ENCODE results near the gene RFX8. TPM values are rescaled to one million over a fixed set of nuclear protein-coding genes. Genes with fewer than 3 reads are reported as not detected.

Gene RFX8
- total and polyA plus RNA-seq, 2 of the 8 experiments (the other 6 are each of a cell fraction or from before 2014, with no cell fraction given) = 0.60 to 0.97 TPM

DNA sequence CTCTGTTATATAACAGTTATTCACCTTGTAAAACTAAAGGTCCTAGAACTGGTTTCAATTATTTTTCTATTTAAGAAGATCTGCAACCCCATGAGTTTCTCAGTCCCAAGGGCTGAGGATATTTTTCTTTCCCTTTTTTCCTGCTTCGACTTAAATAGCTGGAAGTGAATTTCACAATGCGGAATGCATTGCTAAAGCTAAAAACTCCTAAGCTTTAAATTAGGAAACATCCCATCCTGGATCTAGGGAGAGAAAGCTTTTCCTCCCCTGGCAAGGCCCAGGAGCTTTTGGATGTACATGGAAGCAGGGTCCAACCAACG is 1.4 kb downstream of the RFX8 start (continued):
- TF ChIP-seq, protein P1, sequence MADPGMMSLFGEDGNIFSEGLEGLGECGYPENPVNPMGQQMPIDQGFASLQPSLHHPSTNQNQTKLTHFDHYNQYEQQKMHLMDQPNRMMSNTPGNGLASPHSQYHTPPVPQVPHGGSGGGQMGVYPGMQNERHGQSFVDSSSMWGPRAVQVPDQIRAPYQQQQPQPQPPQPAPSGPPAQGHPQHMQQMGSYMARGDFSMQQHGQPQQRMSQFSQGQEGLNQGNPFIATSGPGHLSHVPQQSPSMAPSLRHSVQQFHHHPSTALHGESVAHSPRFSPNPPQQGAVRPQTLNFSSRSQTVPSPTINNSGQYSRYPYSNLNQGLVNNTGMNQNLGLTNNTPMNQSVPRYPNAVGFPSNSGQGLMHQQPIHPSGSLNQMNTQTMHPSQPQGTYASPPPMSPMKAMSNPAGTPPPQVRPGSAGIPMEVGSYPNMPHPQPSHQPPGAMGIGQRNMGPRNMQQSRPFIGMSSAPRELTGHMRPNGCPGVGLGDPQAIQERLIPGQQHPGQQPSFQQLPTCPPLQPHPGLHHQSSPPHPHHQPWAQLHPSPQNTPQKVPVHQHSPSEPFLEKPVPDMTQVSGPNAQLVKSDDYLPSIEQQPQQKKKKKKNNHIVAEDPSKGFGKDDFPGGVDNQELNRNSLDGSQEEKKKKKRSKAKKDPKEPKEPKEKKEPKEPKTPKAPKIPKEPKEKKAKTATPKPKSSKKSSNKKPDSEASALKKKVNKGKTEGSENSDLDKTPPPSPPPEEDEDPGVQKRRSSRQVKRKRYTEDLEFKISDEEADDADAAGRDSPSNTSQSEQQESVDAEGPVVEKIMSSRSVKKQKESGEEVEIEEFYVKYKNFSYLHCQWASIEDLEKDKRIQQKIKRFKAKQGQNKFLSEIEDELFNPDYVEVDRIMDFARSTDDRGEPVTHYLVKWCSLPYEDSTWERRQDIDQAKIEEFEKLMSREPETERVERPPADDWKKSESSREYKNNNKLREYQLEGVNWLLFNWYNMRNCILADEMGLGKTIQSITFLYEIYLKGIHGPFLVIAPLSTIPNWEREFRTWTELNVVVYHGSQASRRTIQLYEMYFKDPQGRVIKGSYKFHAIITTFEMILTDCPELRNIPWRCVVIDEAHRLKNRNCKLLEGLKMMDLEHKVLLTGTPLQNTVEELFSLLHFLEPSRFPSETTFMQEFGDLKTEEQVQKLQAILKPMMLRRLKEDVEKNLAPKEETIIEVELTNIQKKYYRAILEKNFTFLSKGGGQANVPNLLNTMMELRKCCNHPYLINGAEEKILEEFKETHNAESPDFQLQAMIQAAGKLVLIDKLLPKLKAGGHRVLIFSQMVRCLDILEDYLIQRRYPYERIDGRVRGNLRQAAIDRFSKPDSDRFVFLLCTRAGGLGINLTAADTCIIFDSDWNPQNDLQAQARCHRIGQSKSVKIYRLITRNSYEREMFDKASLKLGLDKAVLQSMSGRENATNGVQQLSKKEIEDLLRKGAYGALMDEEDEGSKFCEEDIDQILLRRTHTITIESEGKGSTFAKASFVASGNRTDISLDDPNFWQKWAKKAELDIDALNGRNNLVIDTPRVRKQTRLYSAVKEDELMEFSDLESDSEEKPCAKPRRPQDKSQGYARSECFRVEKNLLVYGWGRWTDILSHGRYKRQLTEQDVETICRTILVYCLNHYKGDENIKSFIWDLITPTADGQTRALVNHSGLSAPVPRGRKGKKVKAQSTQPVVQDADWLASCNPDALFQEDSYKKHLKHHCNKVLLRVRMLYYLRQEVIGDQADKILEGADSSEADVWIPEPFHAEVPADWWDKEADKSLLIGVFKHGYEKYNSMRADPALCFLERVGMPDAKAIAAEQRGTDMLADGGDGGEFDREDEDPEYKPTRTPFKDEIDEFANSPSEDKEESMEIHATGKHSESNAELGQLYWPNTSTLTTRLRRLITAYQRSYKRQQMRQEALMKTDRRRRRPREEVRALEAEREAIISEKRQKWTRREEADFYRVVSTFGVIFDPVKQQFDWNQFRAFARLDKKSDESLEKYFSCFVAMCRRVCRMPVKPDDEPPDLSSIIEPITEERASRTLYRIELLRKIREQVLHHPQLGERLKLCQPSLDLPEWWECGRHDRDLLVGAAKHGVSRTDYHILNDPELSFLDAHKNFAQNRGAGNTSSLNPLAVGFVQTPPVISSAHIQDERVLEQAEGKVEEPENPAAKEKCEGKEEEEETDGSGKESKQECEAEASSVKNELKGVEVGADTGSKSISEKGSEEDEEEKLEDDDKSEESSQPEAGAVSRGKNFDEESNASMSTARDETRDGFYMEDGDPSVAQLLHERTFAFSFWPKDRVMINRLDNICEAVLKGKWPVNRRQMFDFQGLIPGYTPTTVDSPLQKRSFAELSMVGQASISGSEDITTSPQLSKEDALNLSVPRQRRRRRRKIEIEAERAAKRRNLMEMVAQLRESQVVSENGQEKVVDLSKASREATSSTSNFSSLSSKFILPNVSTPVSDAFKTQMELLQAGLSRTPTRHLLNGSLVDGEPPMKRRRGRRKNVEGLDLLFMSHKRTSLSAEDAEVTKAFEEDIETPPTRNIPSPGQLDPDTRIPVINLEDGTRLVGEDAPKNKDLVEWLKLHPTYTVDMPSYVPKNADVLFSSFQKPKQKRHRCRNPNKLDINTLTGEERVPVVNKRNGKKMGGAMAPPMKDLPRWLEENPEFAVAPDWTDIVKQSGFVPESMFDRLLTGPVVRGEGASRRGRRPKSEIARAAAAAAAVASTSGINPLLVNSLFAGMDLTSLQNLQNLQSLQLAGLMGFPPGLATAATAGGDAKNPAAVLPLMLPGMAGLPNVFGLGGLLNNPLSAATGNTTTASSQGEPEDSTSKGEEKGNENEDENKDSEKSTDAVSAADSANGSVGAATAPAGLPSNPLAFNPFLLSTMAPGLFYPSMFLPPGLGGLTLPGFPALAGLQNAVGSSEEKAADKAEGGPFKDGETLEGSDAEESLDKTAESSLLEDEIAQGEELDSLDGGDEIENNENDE (IDR thresholded peaks at IDR 0.05; ENCODE audit: insufficient replicate concordance, low read length) = no peak
- TF ChIP-seq RAD21 (IDR thresholded peaks at IDR 0.05 in 1 of 2, conservative IDR thresholded peaks at IDR 0.05 in 1 of 2; ENCODE audit: low read depth in 2 of 2, low read length in 2 of 2) (no peak), KDM4A (IDR thresholded peaks at IDR 0.05; ENCODE audit: low read depth, low read length, severe bottlenecking) (no peak), TCF12 (IDR thresholded peaks at IDR 0.05; ENCODE audit: low read depth, low read length) (no peak), POU5F1 (IDR thresholded peaks at IDR 0.05; ENCODE audit: low read depth, low read length) (no peak), TAF7 (optimal IDR thresholded peaks at IDR 0.05; ENCODE audit: borderline replicate concordance, low read depth, low read length) (no peak), EP300 (IDR thresholded peaks at IDR 0.05; ENCODE audit: borderline replicate concordance in 1 of 2, low read depth in 2 of 2, low read length in 2 of 2) (no peak)
- TF ChIP-seq, protein P2, sequence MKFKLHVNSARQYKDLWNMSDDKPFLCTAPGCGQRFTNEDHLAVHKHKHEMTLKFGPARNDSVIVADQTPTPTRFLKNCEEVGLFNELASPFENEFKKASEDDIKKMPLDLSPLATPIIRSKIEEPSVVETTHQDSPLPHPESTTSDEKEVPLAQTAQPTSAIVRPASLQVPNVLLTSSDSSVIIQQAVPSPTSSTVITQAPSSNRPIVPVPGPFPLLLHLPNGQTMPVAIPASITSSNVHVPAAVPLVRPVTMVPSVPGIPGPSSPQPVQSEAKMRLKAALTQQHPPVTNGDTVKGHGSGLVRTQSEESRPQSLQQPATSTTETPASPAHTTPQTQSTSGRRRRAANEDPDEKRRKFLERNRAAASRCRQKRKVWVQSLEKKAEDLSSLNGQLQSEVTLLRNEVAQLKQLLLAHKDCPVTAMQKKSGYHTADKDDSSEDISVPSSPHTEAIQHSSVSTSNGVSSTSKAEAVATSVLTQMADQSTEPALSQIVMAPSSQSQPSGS (IDR thresholded peaks at IDR 0.05; ENCODE audit: low read length) = no peak
- TF ChIP-seq, protein P3, sequence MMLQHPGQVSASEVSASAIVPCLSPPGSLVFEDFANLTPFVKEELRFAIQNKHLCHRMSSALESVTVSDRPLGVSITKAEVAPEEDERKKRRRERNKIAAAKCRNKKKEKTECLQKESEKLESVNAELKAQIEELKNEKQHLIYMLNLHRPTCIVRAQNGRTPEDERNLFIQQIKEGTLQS (IDR thresholded peaks at IDR 0.05; ENCODE audit: insufficient read depth, low read depth, low read length) = no peak

Measured in H1 (cell line).